ENCODE data around the gene MAP3K5.
A peak's percentile ranks its signal among the peaks of the same experiment; 100 is the strongest.

MAP3K5 gene

GRCh38 chr6:136654086-136654485 lies 138.2 kb downstream of the MAP3K5 start:
- Histone ChIP-seq H3K36me3 (ENCODE audit: control insufficient read depth, insufficient read depth, low read length) (no peaks in the 10 kb centered on the region), H3K9ac (ENCODE audit: low read length) (no peak overlapping the region)

GRCh38 chr6:136652656-136653055 lies 139.6 kb downstream of the MAP3K5 start:
- H3K27ac ChIP-seq (ENCODE audit: low read depth, low read length), result no peak overlapping the region
- no peaks in the 10 kb centered on the region for H3K4me1 ChIP-seq (ENCODE audit: control insufficient read depth, insufficient read depth, low read length)
- no peak overlapping the region for H3K4me3 ChIP-seq (ENCODE audit: low read length)
- H3K36me3 ChIP-seq (ENCODE audit: control insufficient read depth, insufficient read depth, low read length), result no peaks in the 10 kb centered on the region
- H3K27me3 ChIP-seq (ENCODE audit: control insufficient read depth, insufficient read depth, low read length), result no peaks in the 10 kb centered on the region
- H3K9ac ChIP-seq (ENCODE audit: low read length), result no peak overlapping the region

More at GRCh38 chr6:136654086-136654485, 138.2 kb downstream of the MAP3K5 start:
- Histone ChIP-seq H3K27ac (ENCODE audit: low read depth, low read length) (no peak overlapping the region), H3K4me1 (ENCODE audit: control insufficient read depth, insufficient read depth, low read length) (no peaks in the 10 kb centered on the region), H3K27me3 (ENCODE audit: control insufficient read depth, insufficient read depth, low read length) (no peaks in the 10 kb centered on the region), H3K4me3 (ENCODE audit: low read length) (no peak overlapping the region)

DNA sequence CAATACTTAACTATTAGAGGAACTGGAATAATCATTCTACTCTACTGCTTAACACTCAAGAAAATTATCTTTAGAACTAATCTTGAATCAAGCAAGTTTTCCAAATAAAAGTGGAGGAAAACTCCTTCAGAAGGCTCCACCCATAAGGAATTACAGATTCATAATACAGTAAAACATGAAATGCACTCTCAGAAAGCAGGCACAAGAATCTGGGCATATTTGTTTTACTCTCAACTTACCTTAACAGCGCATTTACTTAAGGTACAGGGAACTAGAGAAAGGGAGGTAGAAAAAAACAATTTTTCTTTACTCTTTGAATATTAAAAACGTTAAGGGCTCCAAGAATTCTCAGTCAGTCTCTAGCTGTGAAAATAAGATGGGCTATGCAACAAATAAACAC lies 140.3 kb downstream of the MAP3K5 start:
- no peaks in the 10 kb centered on the region for H3K36me3 ChIP-seq (ENCODE audit: control insufficient read depth, insufficient read depth, low read length)

GRCh38 chr6:136647363-136647852 lies 144.9 kb downstream of the MAP3K5 start:
- H3K9ac ChIP-seq (ENCODE audit: low read length), result no peak overlapping the region
- peak overlapping the region; percentile 56 for H3K27ac ChIP-seq (ENCODE audit: low read depth, low read length)
- no peak overlapping the region for H3K4me3 ChIP-seq (ENCODE audit: low read length)
- H3K27me3 ChIP-seq (ENCODE audit: control insufficient read depth, insufficient read depth, low read length), result no peaks in the 10 kb centered on the region
- H3K36me3 ChIP-seq (ENCODE audit: control insufficient read depth, insufficient read depth, low read length), result no peaks in the 10 kb centered on the region
- H3K4me1 ChIP-seq (ENCODE audit: control insufficient read depth, insufficient read depth, low read length), result peaks cover 15% of the 10 kb centered on the region

More for the DNA sequence above, 140.3 kb downstream of the MAP3K5 start:
- H3K9ac ChIP-seq (ENCODE audit: low read length), result no peak overlapping the region
- no peak overlapping the region for H3K4me3 ChIP-seq (ENCODE audit: low read length)
- peaks cover 3% of the 10 kb centered on the region for H3K4me1 ChIP-seq (ENCODE audit: control insufficient read depth, insufficient read depth, low read length)
- no peak overlapping the region for H3K27ac ChIP-seq (ENCODE audit: low read depth, low read length)
- no peaks in the 10 kb centered on the region for H3K27me3 ChIP-seq (ENCODE audit: control insufficient read depth, insufficient read depth, low read length)

GRCh38 chr6:136646377-136646776 lies 145.9 kb downstream of the MAP3K5 start:
- no peaks in the 10 kb centered on the region for H3K27me3 ChIP-seq (ENCODE audit: control insufficient read depth, insufficient read depth, low read length)
- no peak overlapping the region for H3K27ac ChIP-seq (ENCODE audit: low read depth, low read length)
- no peaks in the 10 kb centered on the region for H3K36me3 ChIP-seq (ENCODE audit: control insufficient read depth, insufficient read depth, low read length)
- H3K9ac ChIP-seq (ENCODE audit: low read length), result no peak overlapping the region
- H3K4me1 ChIP-seq (ENCODE audit: control insufficient read depth, insufficient read depth, low read length), result peaks cover 15% of the 10 kb centered on the region
- H3K4me3 ChIP-seq (ENCODE audit: low read length), result no peak overlapping the region

- Histone ChIP-seq H3K4me3 (ENCODE audit: low read length) (no peak overlapping the region), H3K9ac (ENCODE audit: low read length) (no peak overlapping the region), H3K27ac (ENCODE audit: low read depth, low read length) (no peak overlapping the region), H3K36me3 (ENCODE audit: control insufficient read depth, insufficient read depth, low read length) (no peaks in the 10 kb centered on the region), H3K27me3 (ENCODE audit: control insufficient read depth, insufficient read depth, low read length) (no peaks in the 10 kb centered on the region), H3K4me1 (ENCODE audit: control insufficient read depth, insufficient read depth, low read length) (peaks cover 15% of the 10 kb centered on the region)
These were observed 147.7 kb downstream of the MAP3K5 start for GRCh38 chr6:136644597-136644952.

- Histone ChIP-seq H3K9ac (ENCODE audit: low read length) (no peak overlapping the region), H3K27me3 (ENCODE audit: control insufficient read depth, insufficient read depth, low read length) (no peaks in the 10 kb centered on the region), H3K4me1 (ENCODE audit: control insufficient read depth, insufficient read depth, low read length) (peaks cover 15% of the 10 kb centered on the region), H3K4me3 (ENCODE audit: low read length) (no peak overlapping the region), H3K36me3 (ENCODE audit: control insufficient read depth, insufficient read depth, low read length) (no peaks in the 10 kb centered on the region), H3K27ac (ENCODE audit: low read depth, low read length) (no peak overlapping the region)
These were observed 148.3 kb downstream of the MAP3K5 start for GRCh38 chr6:136643850-136644596.

- H3K27ac ChIP-seq (ENCODE audit: low read depth, low read length), result no peak overlapping the region
- H3K36me3 ChIP-seq (ENCODE audit: control insufficient read depth, insufficient read depth, low read length), result no peaks in the 10 kb centered on the region
- H3K4me3 ChIP-seq (ENCODE audit: low read length), result no peak overlapping the region
- no peak overlapping the region for H3K9ac ChIP-seq (ENCODE audit: low read length)
- no peaks in the 10 kb centered on the region for H3K27me3 ChIP-seq (ENCODE audit: control insufficient read depth, insufficient read depth, low read length)
- H3K4me1 ChIP-seq (ENCODE audit: control insufficient read depth, insufficient read depth, low read length), result peaks cover 11% of the 10 kb centered on the region
These were observed 150.3 kb downstream of the MAP3K5 start for GRCh38 chr6:136641873-136642465.

GRCh38 chr6:136641166-136641565 lies 151.1 kb downstream of the MAP3K5 start:
- Histone ChIP-seq H3K36me3 (ENCODE audit: control insufficient read depth, insufficient read depth, low read length) (peaks cover 3% of the 10 kb centered on the region), H3K27me3 (ENCODE audit: control insufficient read depth, insufficient read depth, low read length) (no peaks in the 10 kb centered on the region), H3K27ac (ENCODE audit: low read depth, low read length) (no peak overlapping the region), H3K9ac (ENCODE audit: low read length) (no peak overlapping the region), H3K4me3 (ENCODE audit: low read length) (no peak overlapping the region), H3K4me1 (ENCODE audit: control insufficient read depth, insufficient read depth, low read length) (peaks cover 9% of the 10 kb centered on the region)

DNA sequence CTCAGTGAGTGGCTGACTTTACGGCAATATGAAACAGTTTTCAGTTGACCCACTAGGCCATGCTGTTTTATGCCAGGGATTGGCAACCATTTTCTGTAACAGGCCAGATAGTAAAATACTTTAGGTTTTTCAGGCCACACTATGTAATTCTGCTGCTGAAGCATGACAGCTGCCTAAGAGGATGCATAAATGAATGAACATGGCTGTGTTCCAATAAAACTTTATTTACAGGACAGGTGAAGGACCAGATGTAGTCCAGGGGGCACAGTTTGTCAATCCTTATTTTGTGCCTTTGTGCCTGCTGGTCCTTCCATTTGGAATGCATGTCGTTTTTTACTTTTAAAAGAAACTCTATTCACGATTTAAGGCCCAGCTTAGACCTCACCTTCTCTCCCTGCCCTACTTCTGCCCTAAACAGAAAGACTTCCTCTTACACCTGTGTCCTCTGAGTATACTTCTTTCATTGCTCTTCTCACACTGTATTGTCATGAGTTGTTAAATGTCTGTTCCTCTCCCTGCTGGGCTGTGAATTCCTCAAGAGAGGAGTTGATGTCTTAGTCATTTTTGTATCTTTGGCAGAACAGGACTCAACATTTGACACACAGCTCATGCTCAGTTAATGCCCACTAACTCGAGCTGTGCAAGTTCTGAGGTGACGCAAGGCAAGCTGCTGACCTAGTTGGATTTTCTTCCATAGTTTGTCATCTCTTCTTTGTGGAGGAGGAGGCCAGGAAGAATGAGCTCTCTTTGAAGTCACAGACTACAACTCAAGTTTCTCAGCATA lies 152.0 kb downstream of the MAP3K5 start:
- H3K36me3 ChIP-seq (ENCODE audit: control insufficient read depth, insufficient read depth, low read length), result peaks cover 3% of the 10 kb centered on the region
- peaks cover 9% of the 10 kb centered on the region for H3K4me1 ChIP-seq (ENCODE audit: control insufficient read depth, insufficient read depth, low read length)
- no peak overlapping the region for H3K9ac ChIP-seq (ENCODE audit: low read length)
- no peaks in the 10 kb centered on the region for H3K27me3 ChIP-seq (ENCODE audit: control insufficient read depth, insufficient read depth, low read length)
- no peak overlapping the region for H3K27ac ChIP-seq (ENCODE audit: low read depth, low read length)
- H3K4me3 ChIP-seq (ENCODE audit: low read length), result no peak overlapping the region

DNA sequence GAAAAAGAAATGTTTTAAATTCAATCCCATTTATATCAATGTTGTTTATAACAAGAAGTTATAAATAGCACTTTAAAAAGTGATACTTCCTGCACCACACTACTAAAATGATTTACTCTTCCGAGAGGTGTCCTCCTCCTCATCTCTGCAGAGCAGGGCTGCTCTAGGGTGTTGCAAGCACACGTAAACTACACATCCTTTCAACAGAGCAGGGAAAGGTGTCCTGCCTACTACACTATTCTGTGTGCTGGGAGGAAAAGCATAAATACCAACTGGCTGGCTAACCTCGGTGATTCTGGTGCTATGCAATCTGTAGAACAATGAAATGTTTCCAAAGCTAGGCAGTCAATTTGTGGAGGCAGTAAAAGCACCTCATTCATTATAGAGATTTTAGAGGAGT lies 152.6 kb downstream of the MAP3K5 start:
- no peaks in the 10 kb centered on the region for H3K27me3 ChIP-seq (ENCODE audit: control insufficient read depth, insufficient read depth, low read length)
- H3K36me3 ChIP-seq (ENCODE audit: control insufficient read depth, insufficient read depth, low read length), result peaks cover 3% of the 10 kb centered on the region

DNA sequence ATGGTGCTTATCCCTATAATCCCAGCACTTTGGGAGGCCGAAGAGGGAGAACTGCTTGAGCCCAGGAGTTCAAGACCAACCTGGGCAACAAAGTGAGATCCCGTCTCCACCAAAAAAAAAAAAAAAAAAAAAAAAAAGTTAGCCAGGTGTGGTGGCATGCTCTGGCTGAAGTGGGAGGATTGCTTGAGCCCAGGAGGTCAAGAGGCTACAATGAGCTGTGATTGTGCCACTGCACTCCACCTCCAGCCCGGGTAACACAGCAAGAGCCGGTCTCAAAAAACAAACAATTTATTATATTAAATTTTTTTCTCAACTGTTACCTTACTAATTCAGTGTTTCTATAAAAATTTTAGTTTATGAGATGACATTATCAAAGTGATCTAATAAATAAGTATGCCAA lies 156.7 kb downstream of the MAP3K5 start:
- no peak overlapping the region for H3K4me3 ChIP-seq (ENCODE audit: low read length)
- no peaks in the 10 kb centered on the region for H3K4me1 ChIP-seq (ENCODE audit: control insufficient read depth, insufficient read depth, low read length)
- H3K9ac ChIP-seq (ENCODE audit: low read length), result no peak overlapping the region
- no peaks in the 10 kb centered on the region for H3K27me3 ChIP-seq (ENCODE audit: control insufficient read depth, insufficient read depth, low read length)
- H3K27ac ChIP-seq (ENCODE audit: low read depth, low read length), result no peak overlapping the region
- peaks cover 3% of the 10 kb centered on the region for H3K36me3 ChIP-seq (ENCODE audit: control insufficient read depth, insufficient read depth, low read length)

More for the DNA sequence above, 152.6 kb downstream of the MAP3K5 start:
- Histone ChIP-seq H3K27ac (ENCODE audit: low read depth, low read length) (no peak overlapping the region), H3K4me3 (ENCODE audit: low read length) (no peak overlapping the region), H3K4me1 (ENCODE audit: control insufficient read depth, insufficient read depth, low read length) (peaks cover 9% of the 10 kb centered on the region), H3K9ac (ENCODE audit: low read length) (no peak overlapping the region)
